ENCODE measurements around the gene PPM1H.

The PPM1H gene

GRCh38 chr12:62683776-62684569 is 251.0 kb downstream of the PPM1H start:
- no peak for DNase-seq
- no peaks in the 10 kb centered on the region for H3K79me2 ChIP-seq (ENCODE audit: insufficient read depth, low read length)
- H3K9ac ChIP-seq (ENCODE audit: low read depth, low read length), result no peak overlapping the region
- H3K9me3 ChIP-seq (ENCODE audit: insufficient read depth, low read length, severe bottlenecking), result no peaks in the 10 kb centered on the region
- no peaks in the 10 kb centered on the region for H4K20me1 ChIP-seq (ENCODE audit: insufficient read depth, low read length)
- H3K4me2 ChIP-seq (ENCODE audit: insufficient read depth, low read length), result no peak overlapping the region
- no peak overlapping the region for H3K27ac ChIP-seq (ENCODE audit: low read length)
- no peak for ATAC-seq (ENCODE audit: insufficient read depth, low read depth)
- no peak for TF ChIP-seq EZH2 (IDR thresholded peaks at IDR 0.05; ENCODE audit: borderline replicate concordance, low read depth, low read length, severe bottlenecking)
- TF ChIP-seq CTCF (IDR thresholded peaks at IDR 0.05; ENCODE audit: borderline replicate concordance, extremely low read depth, low read length, poor library complexity, severe bottlenecking), result no peak
- no peaks in the 10 kb centered on the region for H3K27me3 ChIP-seq (ENCODE audit: insufficient read depth, low read length, poor library complexity)
- H3K4me1 ChIP-seq (ENCODE audit: insufficient read depth, low read length), result no peaks in the 10 kb centered on the region
- no peaks in the 10 kb centered on the region for H3K36me3 ChIP-seq (ENCODE audit: insufficient read depth, low read length)
- no peak overlapping the region for H2AFZ ChIP-seq (ENCODE audit: low read depth, low read length)
- H3K4me3 ChIP-seq (ENCODE audit: low read depth in 1 of 2, low read length in 2 of 2), result no peak overlapping the region

- TF ChIP-seq EZH2 (IDR thresholded peaks at IDR 0.05; ENCODE audit: borderline replicate concordance, low read depth, low read length, severe bottlenecking) (no peak), CTCF (IDR thresholded peaks at IDR 0.05; ENCODE audit: borderline replicate concordance, extremely low read depth, low read length, poor library complexity, severe bottlenecking) (no peak)
- Histone ChIP-seq H3K4me3 (ENCODE audit: low read depth in 1 of 2, low read length in 2 of 2) (no peak overlapping the region), H3K27ac (ENCODE audit: low read length) (no peak overlapping the region), H4K20me1 (ENCODE audit: insufficient read depth, low read length) (no peaks in the 10 kb centered on the region), H3K4me2 (ENCODE audit: insufficient read depth, low read length) (no peak overlapping the region), H3K4me1 (ENCODE audit: insufficient read depth, low read length) (no peaks in the 10 kb centered on the region), H3K36me3 (ENCODE audit: insufficient read depth, low read length) (no peaks in the 10 kb centered on the region), H2AFZ (ENCODE audit: low read depth, low read length) (no peak overlapping the region), H3K9me3 (ENCODE audit: insufficient read depth, low read length, severe bottlenecking) (peaks cover 12% of the 10 kb centered on the region), H3K9ac (ENCODE audit: low read depth, low read length) (no peak overlapping the region), H3K79me2 (ENCODE audit: insufficient read depth, low read length) (no peaks in the 10 kb centered on the region), H3K27me3 (ENCODE audit: insufficient read depth, low read length, poor library complexity) (no peaks in the 10 kb centered on the region)
- no peak for ATAC-seq (ENCODE audit: insufficient read depth, low read depth)
- DNase-seq, result no peak
Measured at GRCh38 chr12:62681306-62681705, 253.6 kb downstream of the PPM1H start.

- H3K4me1 ChIP-seq (ENCODE audit: insufficient read depth, low read length), result no peaks in the 10 kb centered on the region
- no peak overlapping the region for H3K27ac ChIP-seq (ENCODE audit: low read length)
- H3K79me2 ChIP-seq (ENCODE audit: insufficient read depth, low read length), result no peaks in the 10 kb centered on the region
- H3K9me3 ChIP-seq (ENCODE audit: insufficient read depth, low read length, severe bottlenecking), result peaks cover 16% of the 10 kb centered on the region
- H3K36me3 ChIP-seq (ENCODE audit: insufficient read depth, low read length), result no peaks in the 10 kb centered on the region
- H3K4me2 ChIP-seq (ENCODE audit: insufficient read depth, low read length), result no peak overlapping the region
- H4K20me1 ChIP-seq (ENCODE audit: insufficient read depth, low read length), result no peaks in the 10 kb centered on the region
- DNase-seq (no peak), ATAC-seq (ENCODE audit: insufficient read depth, low read depth) (no peak)
- H3K27me3 ChIP-seq (ENCODE audit: insufficient read depth, low read length, poor library complexity), result no peaks in the 10 kb centered on the region
- no peak overlapping the region for H3K4me3 ChIP-seq (ENCODE audit: low read depth in 1 of 2, low read length in 2 of 2)
- no peak overlapping the region for H2AFZ ChIP-seq (ENCODE audit: low read depth, low read length)
- TF ChIP-seq EZH2 (IDR thresholded peaks at IDR 0.05; ENCODE audit: borderline replicate concordance, low read depth, low read length, severe bottlenecking) (no peak), CTCF (IDR thresholded peaks at IDR 0.05; ENCODE audit: borderline replicate concordance, extremely low read depth, low read length, poor library complexity, severe bottlenecking) (no peak)
- H3K9ac ChIP-seq (ENCODE audit: low read depth, low read length), result no peak overlapping the region
Measured at GRCh38 chr12:62679608-62680007, 255.3 kb downstream of the PPM1H start.
